EH (cell line): ENCODE results near the gene SPINK7.
A peak's percentile ranks its signal among the peaks of the same experiment; 100 is the strongest.
"Not testable (repeated sequence)": the region's sequence is repeated elsewhere in the genome, so short reads cannot be mapped to it uniquely, and the experiment has no call there.

Source experiments
- DNase-seq: peaks from one replicate; pipeline ENCODE4 v3.0.0-alpha.2; 2015; ENCODE audit warnings: low read depth

SPINK7 gene

GRCh38 chr5:148312153-148312552, at the start of gene SPINK7:
Gene SPINK7, plus strand, starts transcription at chr5:148312423. Its CDS starts 61 bp downstream, at chr5:148312484.
- no peak for DNase-seq

GRCh38 chr5:148267962-148268361, 44.3 kb upstream of the SPINK7 start:
- DNase-seq, result no peak

- DNase-seq, result peak; percentile 66
These were observed 43.7 kb upstream of the SPINK7 start, which contains the start of gene SPINK13 for GRCh38 chr5:148268566-148268965. Gene SPINK13, plus strand, starts transcription at chr5:148268794. Its CDS starts 1,279 bp downstream, at chr5:148270073.

GRCh38 chr5:148275129-148275528, 37.1 kb upstream of the SPINK7 start:
- DNase-seq, result not testable (repeated sequence)

GRCh38 chr5:148280893-148281292, 31.3 kb upstream of the SPINK7 start:
- DNase-seq, result not testable (repeated sequence)

GRCh38 chr5:148281336-148281735, 30.9 kb upstream of the SPINK7 start:
- DNase-seq, result not testable (repeated sequence)

GRCh38 chr5:148290271-148291195, 21.7 kb upstream of the SPINK7 start:
- peak; percentile 13 for DNase-seq

GRCh38 chr5:148297731-148298130, 14.5 kb upstream of the SPINK7 start:
- no peak for DNase-seq

- DNase-seq, result no peak
These were observed 5.8 kb upstream of the SPINK7 start for GRCh38 chr5:148306446-148306845.

- no peak for DNase-seq
These were observed 3.2 kb upstream of the SPINK7 start for GRCh38 chr5:148309019-148309418.

GRCh38 chr5:148309746-148310145, 2.5 kb upstream of the SPINK7 start:
- no peak for DNase-seq

- DNase-seq, result no peak
These were observed 739 bp upstream of the SPINK7 start for GRCh38 chr5:148311484-148311883.

- DNase-seq, result no peak
These were observed 2.0 kb downstream of the SPINK7 start for GRCh38 chr5:148314187-148314586.

GRCh38 chr5:148314731-148315130, 2.5 kb downstream of the SPINK7 start:
- DNase-seq, result no peak

- DNase-seq, result not testable (repeated sequence)
These were observed 8.1 kb downstream of the SPINK7 start for GRCh38 chr5:148320011-148320963.

GRCh38 chr5:148333262-148333849, 21.1 kb downstream of the SPINK7 start:
- DNase-seq, result no peak

- no peak for DNase-seq
These were observed 23.0 kb downstream of the SPINK7 start, which contains the start of gene SPINK9 for GRCh38 chr5:148335259-148335658. Gene SPINK9, plus strand, starts transcription at chr5:148335559. Its CDS starts 55 bp downstream, at chr5:148335614.

GRCh38 chr5:148336704-148337435, 24.6 kb downstream of the SPINK7 start:
- no peak for DNase-seq

- DNase-seq, result no peak
These were observed 30.3 kb downstream of the SPINK7 start for GRCh38 chr5:148342371-148343045.

GRCh38 chr5:148343046-148343407, 30.8 kb downstream of the SPINK7 start:
- no peak for DNase-seq
